ENCODE measurements around the gene CLSTN1.

Gene CLSTN1

GRCh38 chr1:9823943-9824701 is at the start of gene CLSTN1:
Gene CLSTN1, minus strand, starts transcription at chr1:9823965. Its CDS starts 232 bp downstream, at chr1:9823733.
- peak; percentile 70 for ATAC-seq
- TF ChIP-seq ZNF70 (CRISPR knock-in tag; IDR thresholded peaks at IDR 0.05) (0 out of 2 replicates have a peak, but pooled peaks have one; percentile 23), CSDC2 (CRISPR knock-in tag; IDR thresholded peaks at IDR 0.05) (peak; percentile 95), TCF4 (CRISPR knock-in tag; IDR thresholded peaks at IDR 0.05; ENCODE audit: borderline replicate concordance) (no peak), BACH2 (CRISPR knock-in tag; IDR thresholded peaks at IDR 0.05; ENCODE audit: borderline replicate concordance) (peak; percentile 88), TSHZ2 (CRISPR knock-in tag; IDR thresholded peaks at IDR 0.05) (peak; percentile 95), ZFP3 (CRISPR knock-in tag; IDR thresholded peaks at IDR 0.05) (no peak), SNAI2 (CRISPR knock-in tag; IDR thresholded peaks at IDR 0.05) (peak; percentile 95), ZC3H10 (CRISPR knock-in tag; IDR thresholded peaks at IDR 0.05) (no peak), GLIS3 (CRISPR knock-in tag; IDR thresholded peaks at IDR 0.05) (no peak), OSR1 (CRISPR knock-in tag; IDR thresholded peaks at IDR 0.05) (no peak), ZNF565 (CRISPR knock-in tag; conservative IDR thresholded peaks at IDR 0.05; ENCODE audit: low read depth) (peak; percentile 57; the same call in 1 of the 2 replicates), PPARA (CRISPR knock-in tag; IDR thresholded peaks at IDR 0.05; ENCODE audit: borderline replicate concordance) (peak; percentile 87)

- no peak for ATAC-seq
- TF ChIP-seq TOX (CRISPR knock-in tag; IDR thresholded peaks at IDR 0.05; ENCODE audit: borderline replicate concordance) (no peak), ESRRG (CRISPR knock-in tag; IDR thresholded peaks at IDR 0.05) (no peak), CSDC2 (CRISPR knock-in tag; IDR thresholded peaks at IDR 0.05) (no peak), ZFP30 (CRISPR knock-in tag; IDR thresholded peaks at IDR 0.05) (no peak), ZNF8 (CRISPR knock-in tag; IDR thresholded peaks at IDR 0.05) (no peak), BACH2 (CRISPR knock-in tag; IDR thresholded peaks at IDR 0.05; ENCODE audit: borderline replicate concordance) (no peak), GLIS3 (CRISPR knock-in tag; IDR thresholded peaks at IDR 0.05) (no peak), OSR1 (CRISPR knock-in tag; IDR thresholded peaks at IDR 0.05) (no peak), RARB (CRISPR knock-in tag; IDR thresholded peaks at IDR 0.05) (no peak), ZNF70 (CRISPR knock-in tag; IDR thresholded peaks at IDR 0.05) (no peak), ZNF565 (CRISPR knock-in tag; conservative IDR thresholded peaks at IDR 0.05; ENCODE audit: low read depth) (no peak)
Observed at GRCh38 chr1:9873385-9873784, 49.6 kb upstream of the CLSTN1 start.

- peak; percentile 78 for ATAC-seq
- TF ChIP-seq TCF4 (CRISPR knock-in tag; IDR thresholded peaks at IDR 0.05; ENCODE audit: borderline replicate concordance) (no peak), CREB5 (CRISPR knock-in tag; IDR thresholded peaks at IDR 0.05; ENCODE audit: low read depth) (no peak), ISL1 (CRISPR knock-in tag; IDR thresholded peaks at IDR 0.05) (no peak), GLIS3 (CRISPR knock-in tag; IDR thresholded peaks at IDR 0.05) (no peak), TSHZ2 (CRISPR knock-in tag; IDR thresholded peaks at IDR 0.05) (no peak), ZNF70 (CRISPR knock-in tag; IDR thresholded peaks at IDR 0.05) (no peak), OSR1 (CRISPR knock-in tag; IDR thresholded peaks at IDR 0.05) (no peak), CSRNP3 (CRISPR knock-in tag; IDR thresholded peaks at IDR 0.05) (no peak), ZNF565 (CRISPR knock-in tag; conservative IDR thresholded peaks at IDR 0.05; ENCODE audit: low read depth) (no peak), ZFP3 (CRISPR knock-in tag; IDR thresholded peaks at IDR 0.05) (no peak), PATZ1 (CRISPR knock-in tag; IDR thresholded peaks at IDR 0.05; ENCODE audit: borderline replicate concordance) (no peak), ESRRG (CRISPR knock-in tag; IDR thresholded peaks at IDR 0.05) (no peak), ARNTL (CRISPR knock-in tag; IDR thresholded peaks at IDR 0.05; ENCODE audit: borderline replicate concordance, low read depth) (no peak), BACH2 (CRISPR knock-in tag; IDR thresholded peaks at IDR 0.05; ENCODE audit: borderline replicate concordance) (no peak), RARB (CRISPR knock-in tag; IDR thresholded peaks at IDR 0.05) (no peak), ZC3H10 (CRISPR knock-in tag; IDR thresholded peaks at IDR 0.05) (no peak), ZNF8 (CRISPR knock-in tag; IDR thresholded peaks at IDR 0.05) (no peak), PPARA (CRISPR knock-in tag; IDR thresholded peaks at IDR 0.05; ENCODE audit: borderline replicate concordance) (no peak), SNAI2 (CRISPR knock-in tag; IDR thresholded peaks at IDR 0.05) (no peak)
Observed at GRCh38 chr1:9872430-9873165, 48.8 kb upstream of the CLSTN1 start.
